ENCODE data around the gene TMEM164.
A peak's percentile ranks its signal among the peaks of the same experiment; 100 is the strongest.

TMEM164 gene

DNA sequence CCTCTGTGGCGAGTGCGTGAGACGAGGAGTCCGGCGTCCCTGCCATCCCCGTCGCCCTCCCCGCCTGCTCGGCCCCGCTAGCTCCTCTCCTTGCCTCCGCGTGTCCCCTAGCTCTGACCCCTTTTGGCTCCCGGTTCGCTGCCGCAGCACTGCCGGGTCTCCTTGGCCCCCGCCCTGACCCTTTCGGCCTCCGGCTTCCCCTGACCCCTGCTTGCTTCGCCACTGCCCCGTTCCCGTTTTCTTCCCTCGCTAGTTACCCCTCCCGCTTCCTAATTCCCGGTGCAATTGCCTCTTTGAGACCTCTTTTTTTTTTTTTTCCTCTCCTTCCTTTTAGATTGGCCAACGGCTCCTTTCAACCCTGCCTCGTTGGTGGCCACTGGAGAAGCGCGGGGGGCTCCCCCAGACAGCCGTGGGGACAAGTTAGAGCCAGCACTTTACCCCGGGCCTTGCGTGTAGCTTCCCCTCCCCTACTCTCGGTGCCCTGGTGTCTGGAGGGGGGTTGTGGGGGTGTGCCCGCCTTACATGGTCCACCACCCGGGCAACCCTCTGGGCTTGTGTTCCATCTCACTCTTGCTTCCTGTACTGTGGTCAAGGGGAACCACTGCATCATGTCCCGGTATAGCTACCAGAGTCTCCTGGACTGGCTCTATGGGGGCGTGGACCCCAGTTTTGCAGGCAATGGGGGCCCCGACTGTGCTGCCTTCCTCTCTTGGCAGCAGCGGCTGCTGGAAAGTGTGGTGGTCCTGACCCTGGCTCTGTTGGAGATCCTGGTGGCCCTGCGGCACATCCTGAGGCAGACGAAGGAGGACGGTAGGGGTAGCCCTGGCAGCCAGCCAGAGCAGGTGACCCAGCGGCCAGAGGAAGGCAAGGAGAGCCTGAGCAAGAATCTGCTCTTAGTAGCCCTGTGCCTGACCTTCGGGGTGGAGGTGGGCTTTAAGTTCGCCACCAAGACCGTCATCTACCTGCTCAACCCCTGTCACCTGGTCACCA is 548 bp downstream of the TMEM164 start:
- no peak for DNase-seq (ENCODE audit: low read depth)

DNA sequence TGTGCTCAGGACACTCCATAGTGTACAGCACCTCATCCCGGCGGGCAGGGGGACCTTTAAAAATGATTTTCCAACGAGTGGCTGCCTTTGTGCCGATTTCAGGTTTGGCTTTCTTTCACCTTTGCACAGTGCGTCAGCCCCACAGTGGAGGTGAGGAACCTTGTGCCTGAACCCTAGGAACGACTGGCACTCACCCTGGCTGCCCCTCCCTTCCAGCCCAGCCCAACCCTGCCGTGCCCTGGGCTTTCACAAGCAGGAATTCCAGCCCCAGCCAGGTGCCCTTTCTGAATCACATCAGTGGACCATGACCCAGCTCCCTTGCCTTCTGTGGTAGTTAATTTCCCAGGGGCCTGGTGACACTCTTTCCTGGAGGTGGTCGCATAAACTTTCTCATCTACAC is 1.3 kb downstream of the TMEM164 start:
- no peak for DNase-seq (ENCODE audit: low read depth)

GRCh38 chrX:110004731-110005369 is 1.9 kb downstream of the TMEM164 start:
- no peak for DNase-seq (ENCODE audit: low read depth)

DNA sequence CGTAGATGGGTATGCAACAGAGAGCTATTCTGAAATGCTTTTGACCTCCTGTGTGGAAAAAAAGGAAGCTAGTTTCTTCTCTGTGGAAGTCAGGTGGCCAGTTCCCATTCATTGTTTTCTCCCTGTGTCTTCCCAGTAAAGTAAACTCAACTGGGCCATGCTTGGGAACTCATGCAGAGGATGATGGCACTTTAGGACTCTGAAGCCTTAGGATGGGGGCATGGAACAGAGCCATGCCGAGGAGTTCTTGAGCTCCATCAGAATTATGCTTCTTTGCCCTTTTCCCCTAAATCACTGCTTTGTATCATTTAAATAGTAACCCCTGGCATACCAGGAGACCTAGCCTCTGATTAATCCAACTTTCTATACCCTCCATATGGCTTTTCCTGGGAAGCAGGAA is 3.2 kb downstream of the TMEM164 start:
- no peak for DNase-seq (ENCODE audit: low read depth)

GRCh38 chrX:110006821-110007375 is 4.0 kb downstream of the TMEM164 start:
- no peak for DNase-seq (ENCODE audit: low read depth)

GRCh38 chrX:110008011-110008635 is 5.2 kb downstream of the TMEM164 start:
- no peak for DNase-seq (ENCODE audit: low read depth)

DNA sequence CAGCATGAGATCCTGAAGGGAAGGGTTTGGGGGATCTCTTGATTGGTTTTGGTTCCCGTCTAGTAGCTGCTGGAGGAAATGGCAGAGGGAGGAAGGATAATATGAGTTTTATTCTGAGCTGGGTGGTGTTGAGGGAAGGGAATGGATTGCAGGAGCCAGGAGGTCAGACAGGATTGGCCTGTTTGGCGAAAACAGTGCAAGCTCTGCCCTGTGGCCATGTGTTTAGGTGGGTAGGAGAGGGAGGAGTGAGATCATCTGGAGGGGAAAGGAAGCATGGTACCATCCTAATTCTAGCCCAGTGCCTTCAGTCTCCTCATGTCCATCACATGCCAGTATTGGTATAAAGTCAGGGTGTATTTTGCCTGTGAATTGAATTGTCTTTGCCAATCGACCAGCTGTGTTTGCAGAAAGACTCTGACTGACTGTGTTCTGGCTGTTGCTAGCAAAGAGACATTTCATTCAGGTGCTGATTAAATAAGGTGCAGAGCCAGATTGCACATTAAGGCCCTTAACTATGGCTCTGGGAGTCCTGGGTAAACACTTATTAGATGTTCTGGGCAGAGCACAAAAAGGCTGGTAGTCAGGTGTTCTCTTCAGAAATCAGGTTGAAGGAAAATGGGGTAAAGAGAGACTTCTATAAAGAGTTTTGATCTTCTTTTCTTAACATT is 10.0 kb downstream of the TMEM164 start:
- no peak for DNase-seq (ENCODE audit: low read depth)

DNA sequence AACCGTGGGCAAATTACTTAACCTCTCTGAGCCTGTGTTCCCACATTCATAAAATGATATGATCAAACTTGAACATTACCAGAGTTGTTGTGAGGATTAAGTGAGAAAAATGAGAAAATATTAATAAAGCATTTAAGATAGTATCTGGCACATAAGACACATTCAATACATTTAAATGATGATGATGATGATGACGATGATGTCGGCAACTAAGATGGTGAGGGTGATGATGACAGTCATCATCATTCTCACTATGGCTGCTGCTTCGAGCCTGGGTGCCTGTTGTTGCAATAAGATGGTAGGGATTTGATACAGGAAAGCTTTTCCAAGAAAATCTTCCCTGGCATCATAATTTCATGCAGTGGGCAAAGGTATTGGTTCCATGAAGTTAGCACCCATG is 11.1 kb downstream of the TMEM164 start:
- DNase-seq (ENCODE audit: low read depth) = no peak

GRCh38 chrX:110015032-110015431 is 12.1 kb downstream of the TMEM164 start:
- DNase-seq (ENCODE audit: low read depth) = no peak

- DNase-seq (ENCODE audit: low read depth) = no peak
Observed at GRCh38 chrX:110015915-110016314, 13.0 kb downstream of the TMEM164 start.

DNA sequence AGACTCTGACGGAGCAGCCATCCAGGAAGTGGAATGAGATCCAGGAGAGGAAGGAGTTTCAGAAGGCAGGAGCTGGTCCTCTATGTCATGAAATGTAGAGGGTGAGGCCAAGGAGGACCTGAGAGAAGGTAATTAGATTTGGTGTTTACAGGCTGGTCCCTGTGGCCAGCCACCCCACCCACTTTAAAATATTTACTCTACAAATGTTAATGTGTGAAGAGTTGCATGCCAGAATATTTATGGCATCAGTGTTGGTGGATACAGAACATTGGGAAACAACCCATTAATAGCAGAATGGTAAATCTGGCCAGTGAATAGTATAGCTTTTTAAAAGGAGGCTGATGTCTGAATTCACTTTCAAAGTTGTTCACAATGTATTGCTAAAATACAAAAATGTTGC is 17.6 kb downstream of the TMEM164 start:
- DNase-seq (ENCODE audit: low read depth) = no peak

- DNase-seq (ENCODE audit: low read depth) = peak; percentile 41
Observed at GRCh38 chrX:110021258-110022022, 18.5 kb downstream of the TMEM164 start.

DNA sequence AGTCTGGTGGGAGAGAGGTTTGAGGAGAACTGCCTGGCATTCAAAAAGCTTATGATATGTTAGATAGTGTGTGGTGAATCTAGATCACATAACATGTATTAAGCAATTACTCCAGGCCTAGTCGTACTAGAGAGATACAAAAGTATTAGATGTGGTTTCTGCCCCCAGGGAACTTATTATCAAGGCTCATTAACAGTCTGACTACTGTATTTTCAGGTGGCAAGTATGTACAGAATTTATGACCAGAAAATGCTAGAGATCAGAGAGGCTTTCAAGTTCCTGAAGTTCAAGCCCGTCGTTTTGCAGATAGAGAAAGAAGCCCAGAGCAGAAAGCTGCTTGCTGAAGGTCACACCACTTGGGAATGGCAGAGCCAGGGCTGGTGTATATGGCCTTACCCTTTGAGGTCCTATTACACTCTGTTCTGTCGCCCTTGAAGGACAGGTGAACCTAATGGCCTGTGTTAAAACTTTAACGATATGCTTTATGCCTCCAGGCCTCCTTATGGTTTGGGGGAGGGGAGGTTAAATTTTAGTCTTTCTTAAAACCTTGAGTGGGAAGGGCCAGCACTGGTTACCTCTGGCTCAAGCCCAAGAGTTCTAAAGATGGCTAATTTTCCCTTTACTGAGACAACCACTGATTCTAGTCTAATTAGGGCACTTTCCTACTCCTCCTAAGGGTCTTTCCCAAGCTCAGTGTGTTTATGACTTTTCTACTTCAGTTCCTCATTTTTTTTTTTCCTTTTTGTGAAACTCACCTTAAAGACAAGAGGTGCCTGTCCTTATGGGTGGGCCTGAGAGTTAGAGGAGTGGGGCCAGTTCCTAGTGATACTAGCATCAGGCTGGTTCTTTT is 19.9 kb downstream of the TMEM164 start:
- DNase-seq (ENCODE audit: low read depth) = no peak

DNA sequence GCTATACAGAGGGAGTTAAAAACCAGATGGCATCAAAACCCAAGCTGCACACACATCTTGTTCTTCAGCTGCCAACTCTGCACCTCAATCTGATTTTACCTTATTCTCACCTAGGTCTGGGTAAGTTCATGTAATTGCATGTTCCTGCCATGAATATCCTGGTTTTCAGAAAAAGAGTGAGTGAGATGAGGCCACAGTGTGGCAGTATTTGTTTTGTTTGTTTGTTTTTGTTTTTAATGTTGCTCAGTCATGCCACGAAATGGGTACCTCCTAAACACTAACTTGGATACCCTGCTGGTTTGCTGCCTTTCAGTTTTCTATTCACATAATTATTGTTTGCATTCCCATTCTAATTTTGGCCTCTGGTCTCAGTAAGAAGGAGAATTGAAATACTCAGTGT is 22.5 kb downstream of the TMEM164 start:
- DNase-seq (ENCODE audit: low read depth) = no peak

GRCh38 chrX:110026099-110026844 is 23.4 kb downstream of the TMEM164 start:
- no peak for DNase-seq (ENCODE audit: low read depth)

DNA sequence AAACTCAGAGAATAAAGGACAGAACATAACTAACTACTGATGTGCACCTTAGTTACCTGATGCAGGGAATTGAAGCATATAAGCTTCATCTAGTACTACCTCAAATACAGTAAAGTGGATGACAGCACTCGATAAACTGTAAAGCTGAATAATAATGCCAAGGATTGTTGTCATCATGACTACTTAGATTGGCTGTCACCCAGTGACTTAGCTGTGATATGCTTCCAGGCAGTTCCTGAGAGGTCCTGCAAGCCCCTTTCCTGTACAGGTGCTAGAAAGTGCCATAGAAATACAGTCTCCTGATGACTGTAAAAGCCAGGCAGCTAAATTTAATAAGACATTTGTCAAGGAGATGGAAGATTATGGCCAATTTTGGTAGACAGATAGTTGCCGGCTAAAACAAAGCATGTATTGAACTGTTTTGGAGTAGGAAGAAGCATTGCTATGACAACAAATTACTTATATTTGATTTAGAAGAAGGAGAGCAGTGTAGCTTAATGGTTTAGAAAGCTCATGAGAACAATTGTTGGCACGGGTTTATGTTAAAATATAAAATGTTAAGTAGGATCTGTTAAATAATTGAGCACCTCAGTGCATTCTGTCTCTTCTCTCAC is 29.7 kb downstream of the TMEM164 start:
- no peak for DNase-seq (ENCODE audit: low read depth)

DNA sequence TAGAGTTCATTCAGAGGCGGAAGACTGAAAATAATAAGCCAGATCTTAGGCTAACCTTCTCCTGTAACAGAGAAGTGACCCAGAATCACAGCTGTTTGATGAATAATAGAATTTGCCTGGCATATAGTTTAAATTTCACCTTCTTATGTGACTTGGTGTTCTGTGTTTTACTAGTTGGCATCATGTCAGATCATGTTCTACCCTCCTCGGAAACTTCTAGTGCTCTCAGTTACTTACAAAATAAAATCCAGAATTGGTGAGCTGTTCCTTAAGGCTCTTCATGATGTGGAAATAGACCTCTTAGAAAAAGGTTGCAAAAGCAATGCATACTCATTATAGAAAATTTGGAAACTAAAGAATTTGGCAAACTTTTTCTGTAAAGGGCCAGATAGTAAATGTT is 31.1 kb downstream of the TMEM164 start:
- no peak for DNase-seq (ENCODE audit: low read depth)

DNA sequence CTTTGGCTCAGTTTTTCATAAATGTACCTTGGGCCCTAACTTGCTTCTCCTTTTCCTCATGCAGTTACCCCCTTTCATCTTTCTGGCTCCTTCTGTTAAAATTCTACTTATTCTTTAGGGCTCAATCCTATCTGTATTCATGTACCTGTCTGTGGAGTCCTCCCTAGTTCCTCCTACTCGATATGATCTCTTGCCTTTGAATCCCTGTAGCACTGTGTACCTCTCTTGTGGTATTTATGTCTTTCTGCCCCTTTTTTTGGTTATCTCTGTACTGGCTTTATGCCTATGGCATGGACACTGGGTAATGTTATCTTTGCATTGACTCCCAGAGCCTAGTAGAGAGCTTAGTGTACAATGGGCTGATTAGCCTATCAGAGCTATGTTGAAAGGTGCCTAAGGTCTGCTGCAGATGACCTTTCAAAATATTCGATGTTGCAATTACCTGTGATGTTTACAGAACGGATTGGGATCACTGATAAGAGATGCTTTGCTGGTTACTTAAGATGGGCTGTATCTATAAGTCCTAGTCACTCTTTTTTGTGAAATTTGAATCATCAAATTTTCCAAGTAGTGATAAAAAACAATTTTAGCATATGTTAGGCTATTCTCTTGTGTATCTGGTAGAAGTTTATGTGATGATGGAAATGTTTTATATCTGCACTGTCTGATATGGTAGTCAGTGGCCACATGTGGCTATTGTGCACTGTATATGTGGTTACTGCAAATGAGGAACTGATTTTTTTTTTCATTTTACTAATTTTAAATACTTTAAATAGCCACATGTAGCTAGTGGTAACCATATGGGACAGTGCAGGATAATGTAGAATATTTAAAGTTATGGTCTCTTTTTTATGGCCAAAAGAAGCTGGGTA is 33.5 kb downstream of the TMEM164 start:
- no peak for DNase-seq (ENCODE audit: low read depth)

Data from GM04504 (cell line).